WTC11 (cell line): Measurements from ENCODE around the gene BMP7. TPM values are rescaled to one million over a fixed set of nuclear protein-coding genes. Genes with fewer than 3 reads are reported as not detected.

ENCODE experiments used
- ATAC-seq: fragments of 200-7000 bp; cut with Tn5 transposase; 2 replicates; pipeline ENCODE4 v1.10.0; 2021; ENCODE audit warnings: mild to moderate bottlenecking, moderate library complexity
- CTCF ChIA-PET: fragments of 300-600 bp; sonication (Branson Sonifier 250); formaldehyde crosslinking; loops from one replicate; lab custom pipeline; 2021; ENCODE audit warnings: antibody characterized with exemption; lab: Charles Lee
- POLR2A ChIA-PET: fragments of 350-600 bp; sonication (Branson Sonifier 250); formaldehyde crosslinking; loops from one replicate; lab custom pipeline; 2021; ENCODE audit warnings: antibody characterized with exemption; lab: Charles Lee
- DNase-seq: peaks from one replicate; pipeline ENCODE4 v3.0.0; 2021; ENCODE audit warnings: low spot score
- H3K27ac Mint-ChIP-seq: 2 replicates; pipeline ENCODE4 v1.8.0; 2021; ENCODE audit warnings: mixed read lengths
- H3K27me3 Mint-ChIP-seq: 2 replicates; pipeline ENCODE4 v1.8.0; 2021; ENCODE audit warnings: low read depth, mild to moderate bottlenecking, moderate library complexity, mixed read lengths
- H3K36me3 Mint-ChIP-seq: 2 replicates; pipeline ENCODE4 v1.8.0; 2021; ENCODE audit warnings: mixed read lengths
- H3K4me1 Mint-ChIP-seq: 2 replicates; pipeline ENCODE4 v1.8.0; 2022; ENCODE audit warnings: mixed read lengths
- H3K4me3 Mint-ChIP-seq: 2 replicates; pipeline ENCODE4 v1.8.0; 2021; ENCODE audit warnings: mild to moderate bottlenecking, moderate library complexity, mixed read lengths
- H3K9me3 Mint-ChIP-seq: 2 replicates; pipeline ENCODE4 v1.8.0; 2021; ENCODE audit warnings: mixed read lengths
- ATF2 ChIP-seq: sonication (generic); formaldehyde crosslinking; IDR thresholded peaks from 2 replicates; pipeline ENCODE4 v1.8.1; 2022; ENCODE audit warnings: low read depth, missing genetic modification reagents, borderline replicate concordance
- EMX1 ChIP-seq: fragments of 250-450 bp; sonication (Bioruptor Pico); IDR thresholded peaks from 2 replicates; pipeline ENCODE4 v1.8.0; 2021; ENCODE audit warnings: mild to moderate bottlenecking
- ESRRA ChIP-seq: sonication (generic); formaldehyde crosslinking; IDR thresholded peaks from 2 replicates; pipeline ENCODE4 v1.8.1; 2022; ENCODE audit warnings: mild to moderate bottlenecking, missing genetic modification reagents, borderline replicate concordance
- FOXP1 ChIP-seq: sonication (generic); formaldehyde crosslinking; IDR thresholded peaks from 2 replicates; pipeline ENCODE4 v1.8.0; 2022; ENCODE audit warnings: missing genetic modification reagents, mild to moderate bottlenecking, moderate library complexity, borderline replicate concordance
- MLX ChIP-seq: sonication (generic); formaldehyde crosslinking; IDR thresholded peaks from 2 replicates; pipeline ENCODE4 v1.8.1; 2023; ENCODE audit warnings: mild to moderate bottlenecking, missing genetic modification reagents, moderate library complexity
- NFATC4 ChIP-seq: fragments of 250-450 bp; sonication (Bioruptor Pico); IDR thresholded peaks from 2 replicates; pipeline ENCODE4 v1.9.0; 2021; ENCODE audit warnings: mild to moderate bottlenecking
- NFE2L1 ChIP-seq: sonication (generic); formaldehyde crosslinking; IDR thresholded peaks from 2 replicates; pipeline ENCODE4 v1.8.1; 2023; ENCODE audit warnings: missing genetic modification reagents
- NR1H2 ChIP-seq: sonication (generic); formaldehyde crosslinking; IDR thresholded peaks from 2 replicates; pipeline ENCODE4 v1.9.0; 2021; ENCODE audit warnings: mild to moderate bottlenecking, moderate library complexity, missing genetic modification reagents
- NR2C2 ChIP-seq: sonication (generic); formaldehyde crosslinking; IDR thresholded peaks from 2 replicates; pipeline ENCODE4 v1.8.0; 2022; ENCODE audit warnings: mild to moderate bottlenecking, missing genetic modification reagents
- NR3C1 ChIP-seq: sonication (generic); formaldehyde crosslinking; conservative IDR thresholded peaks from 2 replicates; pipeline ENCODE4 v1.8.1; 2023; ENCODE audit warnings: low read depth, mild to moderate bottlenecking, missing genetic modification reagents
- PRRX2 ChIP-seq: fragments of 250-450 bp; sonication (Bioruptor Pico); IDR thresholded peaks from 2 replicates; pipeline ENCODE4 v1.8.0; 2021; ENCODE audit warnings: mild to moderate bottlenecking
- ZNF219 ChIP-seq: sonication (generic); formaldehyde crosslinking; IDR thresholded peaks from 2 replicates; pipeline ENCODE4 v1.8.0; 2023; ENCODE audit warnings: missing genetic modification reagents, mild to moderate bottlenecking, borderline replicate concordance
- ZNF232 ChIP-seq: sonication (generic); formaldehyde crosslinking; IDR thresholded peaks from 2 replicates; pipeline ENCODE4 v1.8.0; 2022; ENCODE audit warnings: mild to moderate bottlenecking, missing genetic modification reagents
- ZNF263 ChIP-seq: sonication (generic); formaldehyde crosslinking; IDR thresholded peaks from 2 replicates; pipeline ENCODE4 v1.8.1; 2022; ENCODE audit warnings: low read depth, mild to moderate bottlenecking, moderate library complexity, missing genetic modification reagents
- ZSCAN18 ChIP-seq: fragments of 250-450 bp; sonication (Bioruptor Pico); IDR thresholded peaks from 2 replicates; pipeline ENCODE4 v2.1.2; 2022; ENCODE audit warnings: mild to moderate bottlenecking, moderate library complexity
- total RNA-seq: library from RNA; stranded (reverse); gene quantifications from 3 replicates; pipeline ENCODE4 v1.2.3, GENCODE V29; 2021
- TF ChIP-seq, protein P1 (sequence below): fragments of 250-450 bp; sonication (Bioruptor Pico); conservative IDR thresholded peaks from 2 replicates; pipeline ENCODE4 v1.9.0; 2021; ENCODE audit warnings: mild to moderate bottlenecking
- TF ChIP-seq, protein P2 (sequence below): fragments of 250-450 bp; sonication (Bioruptor Pico); IDR thresholded peaks from 2 replicates; pipeline ENCODE4 v1.9.0; 2021; ENCODE audit warnings: mild to moderate bottlenecking
- TF ChIP-seq, protein P3 (sequence below): fragments of 250-450 bp; sonication (Bioruptor Pico); IDR thresholded peaks from 2 replicates; pipeline ENCODE4 v1.9.0; 2021; ENCODE audit warnings: mild to moderate bottlenecking, borderline replicate concordance
- TF ChIP-seq, protein P4 (sequence below): sonication (generic); formaldehyde crosslinking; IDR thresholded peaks from 2 replicates; pipeline ENCODE4 v1.8.1; 2023; ENCODE audit warnings: mild to moderate bottlenecking, missing genetic modification reagents, borderline replicate concordance
- TF ChIP-seq, protein P5 (sequence below): sonication (generic); formaldehyde crosslinking; IDR thresholded peaks from 2 replicates; pipeline ENCODE4 v1.8.0; 2023; ENCODE audit warnings: mild to moderate bottlenecking, missing genetic modification reagents

The BMP7 gene
- total RNA-seq, 1 experiment from 2014 or later = 40.7 TPM

GRCh38 chr20:57179265-57179664, 87.2 kb downstream of the BMP7 start:
- no peak overlapping the region for H3K4me3 Mint-ChIP-seq
- ATAC-seq (no peak; the same call in 1 of the 2 replicates), DNase-seq (no peak)
- peaks cover 33% of the 10 kb centered on the region for H3K4me1 Mint-ChIP-seq
- POLR2A ChIA-PET = interaction anchor here (0.7 kb wide), 1 partner anchor 460 kb away, joined by 3 read pairs; no protein-coding TSS in a partner anchor
- no peaks in the 10 kb centered on the region for H3K27me3 Mint-ChIP-seq
- TF ChIP-seq, protein P1, sequence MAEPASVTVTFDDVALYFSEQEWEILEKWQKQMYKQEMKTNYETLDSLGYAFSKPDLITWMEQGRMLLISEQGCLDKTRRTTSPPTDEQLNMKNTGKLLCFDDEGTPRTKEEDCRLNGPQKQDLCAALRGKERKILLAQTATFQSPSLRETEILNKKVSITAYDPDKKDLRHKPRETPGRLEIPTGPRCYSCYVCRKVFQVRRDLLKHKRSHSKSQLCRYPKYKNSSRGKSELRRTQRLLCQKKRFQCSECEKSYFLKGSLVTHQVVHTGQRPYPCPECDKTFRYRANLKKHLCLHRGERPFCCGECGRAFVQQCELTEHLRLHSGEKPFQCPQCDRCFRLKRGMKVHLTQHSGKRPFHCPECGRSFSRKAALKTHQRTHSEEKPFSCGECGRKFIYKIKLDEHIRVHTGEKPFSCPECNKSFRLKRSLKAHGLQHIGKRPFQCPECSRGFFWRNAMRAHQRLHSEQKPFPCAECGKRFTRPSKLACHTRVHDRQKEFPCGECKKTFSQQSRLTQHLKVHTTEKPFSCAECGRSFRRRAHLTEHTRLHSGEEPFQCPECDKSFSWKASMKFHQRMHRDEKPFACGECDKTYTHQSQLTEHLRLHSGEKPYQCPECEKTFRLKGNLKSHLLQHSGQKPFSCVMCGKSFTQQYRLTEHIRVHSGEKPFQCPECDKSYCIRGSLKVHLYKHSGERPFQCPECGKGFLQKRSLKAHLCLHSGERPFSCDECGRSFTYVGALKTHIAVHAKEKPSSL (CRISPR knock-in tag) = no peak
- TF ChIP-seq MLX (no peak), ZNF232 (no peak), ZSCAN18 (CRISPR knock-in tag) (no peak), NR1H2 (CRISPR knock-in tag) (no peak), EMX1 (CRISPR knock-in tag) (no peak), NFE2L1 (no peak), NR2C2 (CRISPR knock-in tag) (no peak), ESRRA (CRISPR knock-in tag) (no peak), FOXP1 (no peak), ZNF219 (no peak), ATF2 (no peak), NR3C1 (CRISPR knock-in tag) (no peak), NFATC4 (CRISPR knock-in tag) (no peak), PRRX2 (no peak), ZNF263 (CRISPR knock-in tag) (no peak)
- TF ChIP-seq, protein P2, sequence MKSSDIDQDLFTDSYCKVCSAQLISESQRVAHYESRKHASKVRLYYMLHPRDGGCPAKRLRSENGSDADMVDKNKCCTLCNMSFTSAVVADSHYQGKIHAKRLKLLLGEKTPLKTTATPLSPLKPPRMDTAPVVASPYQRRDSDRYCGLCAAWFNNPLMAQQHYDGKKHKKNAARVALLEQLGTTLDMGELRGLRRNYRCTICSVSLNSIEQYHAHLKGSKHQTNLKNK (CRISPR knock-in tag) = no peak
- TF ChIP-seq, protein P3, sequence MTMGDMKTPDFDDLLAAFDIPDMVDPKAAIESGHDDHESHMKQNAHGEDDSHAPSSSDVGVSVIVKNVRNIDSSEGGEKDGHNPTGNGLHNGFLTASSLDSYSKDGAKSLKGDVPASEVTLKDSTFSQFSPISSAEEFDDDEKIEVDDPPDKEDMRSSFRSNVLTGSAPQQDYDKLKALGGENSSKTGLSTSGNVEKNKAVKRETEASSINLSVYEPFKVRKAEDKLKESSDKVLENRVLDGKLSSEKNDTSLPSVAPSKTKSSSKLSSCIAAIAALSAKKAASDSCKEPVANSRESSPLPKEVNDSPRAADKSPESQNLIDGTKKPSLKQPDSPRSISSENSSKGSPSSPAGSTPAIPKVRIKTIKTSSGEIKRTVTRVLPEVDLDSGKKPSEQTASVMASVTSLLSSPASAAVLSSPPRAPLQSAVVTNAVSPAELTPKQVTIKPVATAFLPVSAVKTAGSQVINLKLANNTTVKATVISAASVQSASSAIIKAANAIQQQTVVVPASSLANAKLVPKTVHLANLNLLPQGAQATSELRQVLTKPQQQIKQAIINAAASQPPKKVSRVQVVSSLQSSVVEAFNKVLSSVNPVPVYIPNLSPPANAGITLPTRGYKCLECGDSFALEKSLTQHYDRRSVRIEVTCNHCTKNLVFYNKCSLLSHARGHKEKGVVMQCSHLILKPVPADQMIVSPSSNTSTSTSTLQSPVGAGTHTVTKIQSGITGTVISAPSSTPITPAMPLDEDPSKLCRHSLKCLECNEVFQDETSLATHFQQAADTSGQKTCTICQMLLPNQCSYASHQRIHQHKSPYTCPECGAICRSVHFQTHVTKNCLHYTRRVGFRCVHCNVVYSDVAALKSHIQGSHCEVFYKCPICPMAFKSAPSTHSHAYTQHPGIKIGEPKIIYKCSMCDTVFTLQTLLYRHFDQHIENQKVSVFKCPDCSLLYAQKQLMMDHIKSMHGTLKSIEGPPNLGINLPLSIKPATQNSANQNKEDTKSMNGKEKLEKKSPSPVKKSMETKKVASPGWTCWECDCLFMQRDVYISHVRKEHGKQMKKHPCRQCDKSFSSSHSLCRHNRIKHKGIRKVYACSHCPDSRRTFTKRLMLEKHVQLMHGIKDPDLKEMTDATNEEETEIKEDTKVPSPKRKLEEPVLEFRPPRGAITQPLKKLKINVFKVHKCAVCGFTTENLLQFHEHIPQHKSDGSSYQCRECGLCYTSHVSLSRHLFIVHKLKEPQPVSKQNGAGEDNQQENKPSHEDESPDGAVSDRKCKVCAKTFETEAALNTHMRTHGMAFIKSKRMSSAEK (CRISPR knock-in tag) = no peak
- TF ChIP-seq, protein P4, sequence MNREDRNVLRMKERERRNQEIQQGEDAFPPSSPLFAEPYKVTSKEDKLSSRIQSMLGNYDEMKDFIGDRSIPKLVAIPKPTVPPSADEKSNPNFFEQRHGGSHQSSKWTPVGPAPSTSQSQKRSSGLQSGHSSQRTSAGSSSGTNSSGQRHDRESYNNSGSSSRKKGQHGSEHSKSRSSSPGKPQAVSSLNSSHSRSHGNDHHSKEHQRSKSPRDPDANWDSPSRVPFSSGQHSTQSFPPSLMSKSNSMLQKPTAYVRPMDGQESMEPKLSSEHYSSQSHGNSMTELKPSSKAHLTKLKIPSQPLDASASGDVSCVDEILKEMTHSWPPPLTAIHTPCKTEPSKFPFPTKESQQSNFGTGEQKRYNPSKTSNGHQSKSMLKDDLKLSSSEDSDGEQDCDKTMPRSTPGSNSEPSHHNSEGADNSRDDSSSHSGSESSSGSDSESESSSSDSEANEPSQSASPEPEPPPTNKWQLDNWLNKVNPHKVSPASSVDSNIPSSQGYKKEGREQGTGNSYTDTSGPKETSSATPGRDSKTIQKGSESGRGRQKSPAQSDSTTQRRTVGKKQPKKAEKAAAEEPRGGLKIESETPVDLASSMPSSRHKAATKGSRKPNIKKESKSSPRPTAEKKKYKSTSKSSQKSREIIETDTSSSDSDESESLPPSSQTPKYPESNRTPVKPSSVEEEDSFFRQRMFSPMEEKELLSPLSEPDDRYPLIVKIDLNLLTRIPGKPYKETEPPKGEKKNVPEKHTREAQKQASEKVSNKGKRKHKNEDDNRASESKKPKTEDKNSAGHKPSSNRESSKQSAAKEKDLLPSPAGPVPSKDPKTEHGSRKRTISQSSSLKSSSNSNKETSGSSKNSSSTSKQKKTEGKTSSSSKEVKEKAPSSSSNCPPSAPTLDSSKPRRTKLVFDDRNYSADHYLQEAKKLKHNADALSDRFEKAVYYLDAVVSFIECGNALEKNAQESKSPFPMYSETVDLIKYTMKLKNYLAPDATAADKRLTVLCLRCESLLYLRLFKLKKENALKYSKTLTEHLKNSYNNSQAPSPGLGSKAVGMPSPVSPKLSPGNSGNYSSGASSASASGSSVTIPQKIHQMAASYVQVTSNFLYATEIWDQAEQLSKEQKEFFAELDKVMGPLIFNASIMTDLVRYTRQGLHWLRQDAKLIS (CRISPR knock-in tag) = no peak
- TF ChIP-seq, protein P5, sequence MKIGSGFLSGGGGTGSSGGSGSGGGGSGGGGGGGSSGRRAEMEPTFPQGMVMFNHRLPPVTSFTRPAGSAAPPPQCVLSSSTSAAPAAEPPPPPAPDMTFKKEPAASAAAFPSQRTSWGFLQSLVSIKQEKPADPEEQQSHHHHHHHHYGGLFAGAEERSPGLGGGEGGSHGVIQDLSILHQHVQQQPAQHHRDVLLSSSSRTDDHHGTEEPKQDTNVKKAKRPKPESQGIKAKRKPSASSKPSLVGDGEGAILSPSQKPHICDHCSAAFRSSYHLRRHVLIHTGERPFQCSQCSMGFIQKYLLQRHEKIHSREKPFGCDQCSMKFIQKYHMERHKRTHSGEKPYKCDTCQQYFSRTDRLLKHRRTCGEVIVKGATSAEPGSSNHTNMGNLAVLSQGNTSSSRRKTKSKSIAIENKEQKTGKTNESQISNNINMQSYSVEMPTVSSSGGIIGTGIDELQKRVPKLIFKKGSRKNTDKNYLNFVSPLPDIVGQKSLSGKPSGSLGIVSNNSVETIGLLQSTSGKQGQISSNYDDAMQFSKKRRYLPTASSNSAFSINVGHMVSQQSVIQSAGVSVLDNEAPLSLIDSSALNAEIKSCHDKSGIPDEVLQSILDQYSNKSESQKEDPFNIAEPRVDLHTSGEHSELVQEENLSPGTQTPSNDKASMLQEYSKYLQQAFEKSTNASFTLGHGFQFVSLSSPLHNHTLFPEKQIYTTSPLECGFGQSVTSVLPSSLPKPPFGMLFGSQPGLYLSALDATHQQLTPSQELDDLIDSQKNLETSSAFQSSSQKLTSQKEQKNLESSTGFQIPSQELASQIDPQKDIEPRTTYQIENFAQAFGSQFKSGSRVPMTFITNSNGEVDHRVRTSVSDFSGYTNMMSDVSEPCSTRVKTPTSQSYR = no peak
- no peak overlapping the region for H3K27ac Mint-ChIP-seq
- peaks cover 5% of the 10 kb centered on the region; the same call in 1 of the 2 replicates for H3K36me3 Mint-ChIP-seq
- no peaks in the 10 kb centered on the region for H3K9me3 Mint-ChIP-seq
- CTCF ChIA-PET = interaction anchor here (0.6 to 1.9 kb wide), 3 partner anchors 150 to 583 kb away, joined by 3 to 8 read pairs (median 5); partner anchors contain the start of gene SPO11
